Natural killer cell treated with Interleukin-12 subunit alpha and Interleukin-12 subunit beta and Interleukin-15 and Interleukin-18, amount 100 ng/mL, for 72 hours (primary cell): ENCODE data around the gene MACC1. TPM values are rescaled to one million over a fixed set of nuclear protein-coding genes. Genes with fewer than 3 reads are reported as not detected.

Experiments
- ATAC-seq, 2 donors: fragments of 150-1000 bp; cut with Tn5 transposase in 1 of 2; sonication (Bioruptor Pico), chemical (Tn5 transposase) in 1 of 2; 2 replicates each; pipeline ENCODE4 v1.10.0; 2021
- DNase-seq: peaks from one replicate; pipeline ENCODE4 v3.0.0; 2022; ENCODE audit warnings: low spot score
- H3K27ac Mint-ChIP-seq, 2 donors: 1 replicate in 1 of 2; 2 replicates in 1 of 2; pipeline ENCODE4 v1.8.0; 2022; ENCODE audit warnings: mixed read lengths in 2 of 2, mild to moderate bottlenecking in 1 of 2, moderate library complexity in 1 of 2
- H3K27me3 Mint-ChIP-seq, 2 donors: 1 replicate in 1 of 2; 2 replicates in 1 of 2; pipeline ENCODE4 v1.8.0; 2022; ENCODE audit warnings: mixed read lengths in 2 of 2
- H3K36me3 Mint-ChIP-seq: one replicate; pipeline ENCODE4 v1.8.0; 2022; ENCODE audit warnings: mixed read lengths
- H3K4me1 Mint-ChIP-seq, 2 donors: 1 replicate in 1 of 2; 2 replicates in 1 of 2; pipeline ENCODE4 v1.8.0; 2022; ENCODE audit warnings: low read depth in 2 of 2, mixed read lengths in 2 of 2, mild to moderate bottlenecking in 1 of 2
- H3K4me3 Mint-ChIP-seq: one replicate; pipeline ENCODE4 v1.8.0; 2022; ENCODE audit warnings: mixed read lengths
- H3K9me3 Mint-ChIP-seq: 2 replicates; pipeline ENCODE4 v1.8.0; 2022; ENCODE audit warnings: mixed read lengths
- total RNA-seq, 2 donors: library from RNA; stranded (reverse); gene quantifications; one replicate each; pipeline ENCODE4 v1.2.3, GENCODE V29; 2022

Gene MACC1
- total RNA-seq = 1 to 10 TPM; 2.6 to 5.5 TPM

- ATAC-seq (no peak), DNase-seq (no peak)
- Mint-ChIP-seq H3K36me3 (no peaks in the 10 kb centered on the region), H3K27me3 (no peaks in the 10 kb centered on the region), H3K4me1 (peaks cover 22 to 36% of the 10 kb centered on the region in 2 donors), H3K9me3 (no peaks in the 10 kb centered on the region), H3K27ac (peak within 1 kb of the TSS; percentile 86), H3K4me3 (peak within 1 kb of the TSS; percentile 26)
These were observed at the start of gene MACC1 for GRCh38 chr7:20217193-20217948. TSS of gene MACC1 (minus strand) at chr7:20217384. CDS start at chr7:20161862, 55,522 bp downstream.

GRCh38 chr7:20264623-20265022 is 47.4 kb upstream of the MACC1 start:
- ATAC-seq (no peak), DNase-seq (no peak)
- H3K4me3 Mint-ChIP-seq = no peak overlapping the region
- H3K9me3 Mint-ChIP-seq = no peaks in the 10 kb centered on the region
- H3K27me3 Mint-ChIP-seq = no peaks in the 10 kb centered on the region
- peaks cover 0 to 6% of the 10 kb centered on the region in 2 donors for H3K4me1 Mint-ChIP-seq
- H3K27ac Mint-ChIP-seq = no peak overlapping the region
- H3K36me3 Mint-ChIP-seq = no peaks in the 10 kb centered on the region

DNA sequence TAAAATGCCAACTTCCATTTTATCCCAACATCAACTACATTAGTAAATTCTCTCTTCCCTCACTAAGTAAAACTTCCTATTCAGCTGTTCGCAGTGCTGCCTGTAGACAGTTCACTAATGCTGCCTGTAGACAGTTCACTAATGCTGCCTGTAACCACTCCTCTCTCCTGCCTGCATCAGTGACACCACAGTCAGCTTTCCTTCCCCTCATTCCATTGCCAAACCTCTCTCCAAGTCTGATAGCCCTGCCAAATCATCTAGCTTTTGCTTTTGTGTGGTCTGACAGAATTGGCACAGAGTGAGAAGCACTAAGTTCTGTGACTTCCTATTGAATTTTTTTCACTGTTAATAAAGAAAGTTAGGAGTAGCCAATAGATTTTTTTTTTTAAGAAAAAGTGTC is 43.0 kb upstream of the MACC1 start:
- H3K9me3 Mint-ChIP-seq = no peaks in the 10 kb centered on the region
- H3K36me3 Mint-ChIP-seq = no peaks in the 10 kb centered on the region
- no peaks in the 10 kb centered on the region for H3K27me3 Mint-ChIP-seq
- H3K4me1 Mint-ChIP-seq = no peaks in the 10 kb centered on the region
- no peak for ATAC-seq
- no peak overlapping the region for H3K27ac Mint-ChIP-seq
- DNase-seq = no peak
- no peak overlapping the region for H3K4me3 Mint-ChIP-seq

- Mint-ChIP-seq H3K36me3 (no peaks in the 10 kb centered on the region), H3K4me1 (no peaks in the 10 kb centered on the region), H3K9me3 (no peaks in the 10 kb centered on the region), H3K4me3 (no peak overlapping the region), H3K27ac (no peak overlapping the region), H3K27me3 (no peaks in the 10 kb centered on the region)
- no peak for DNase-seq
- no peak for ATAC-seq
These were observed 40.0 kb upstream of the MACC1 start for GRCh38 chr7:20257212-20257611.

- Mint-ChIP-seq H3K9me3 (peaks cover 3% of the 10 kb centered on the region), H3K27me3 (no peaks in the 10 kb centered on the region), H3K4me1 (no peaks in the 10 kb centered on the region), H3K27ac (no peak overlapping the region), H3K36me3 (no peaks in the 10 kb centered on the region), H3K4me3 (no peak overlapping the region)
- ATAC-seq = no peak
- DNase-seq = no peak
These were observed 32.7 kb upstream of the MACC1 start for GRCh38 chr7:20249920-20250319.

- H3K27ac Mint-ChIP-seq = no peak overlapping the region
- no peaks in the 10 kb centered on the region for H3K27me3 Mint-ChIP-seq
- H3K4me1 Mint-ChIP-seq = no peaks in the 10 kb centered on the region
- no peaks in the 10 kb centered on the region for H3K36me3 Mint-ChIP-seq
- H3K9me3 Mint-ChIP-seq = peaks cover 3% of the 10 kb centered on the region
- ATAC-seq (no peak), DNase-seq (no peak)
- no peak overlapping the region for H3K4me3 Mint-ChIP-seq
These were observed 32.2 kb upstream of the MACC1 start for GRCh38 chr7:20249376-20249775.

DNA sequence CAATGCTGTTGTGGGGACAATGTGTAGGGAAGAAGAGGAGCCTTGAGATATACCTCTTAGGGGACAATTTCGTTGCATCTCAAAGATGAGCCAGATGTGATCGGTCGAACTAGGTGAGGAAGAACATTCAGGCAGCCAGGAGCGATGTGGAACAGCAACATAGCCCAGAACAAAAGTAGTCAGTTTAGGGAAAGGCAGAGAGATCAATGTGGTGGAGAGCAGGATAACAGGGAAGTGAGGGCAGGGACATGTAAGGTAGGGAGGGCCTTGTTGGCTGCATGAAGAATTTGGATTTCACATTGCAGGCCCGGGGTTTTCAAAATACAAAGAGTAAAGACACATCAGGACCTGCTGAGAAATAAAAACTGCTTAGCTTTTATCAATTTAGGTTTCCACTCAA is 29.1 kb upstream of the MACC1 start:
- Mint-ChIP-seq H3K27ac (no peak overlapping the region), H3K9me3 (peaks cover 3% of the 10 kb centered on the region), H3K4me1 (no peaks in the 10 kb centered on the region), H3K36me3 (no peaks in the 10 kb centered on the region), H3K4me3 (no peak overlapping the region), H3K27me3 (no peaks in the 10 kb centered on the region)
- DNase-seq = no peak
- ATAC-seq = no peak

DNA sequence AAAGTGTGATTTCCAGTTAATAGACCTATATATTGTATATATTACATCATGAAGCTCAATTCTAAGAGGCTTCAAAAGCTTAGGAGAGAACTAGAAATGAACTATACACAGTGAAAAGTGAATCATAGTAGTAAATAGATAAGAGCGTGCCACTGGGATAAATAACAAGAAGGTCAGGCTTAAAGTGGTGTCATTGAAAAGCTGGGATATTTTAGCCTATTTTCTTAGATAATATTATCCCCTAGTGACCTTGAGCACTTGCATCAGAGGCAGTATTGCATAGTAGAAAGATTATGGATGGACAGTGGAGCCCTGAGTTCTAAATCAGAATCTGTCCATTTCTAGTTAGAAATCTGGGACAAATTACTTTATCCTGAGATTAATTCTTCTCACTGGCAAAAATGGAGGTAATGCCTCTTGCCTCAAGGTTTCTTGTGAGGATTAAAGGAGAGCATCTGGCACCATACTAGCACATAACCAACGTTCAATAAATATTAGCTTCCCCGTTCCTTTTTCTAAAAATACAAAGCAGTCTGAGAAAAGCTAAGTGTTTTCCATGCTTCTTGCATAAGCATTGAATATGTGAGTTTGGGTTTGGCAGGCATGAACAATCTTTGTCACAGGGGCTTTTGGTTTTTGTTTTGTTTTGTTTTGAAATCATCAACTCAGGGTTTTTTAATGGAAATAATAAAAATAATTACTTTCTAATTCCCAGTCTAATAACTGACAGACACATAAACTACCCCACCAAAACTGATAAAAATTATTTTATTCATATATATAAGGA is 27.3 kb upstream of the MACC1 start:
- H3K27ac Mint-ChIP-seq = no peak overlapping the region

GRCh38 chr7:20241911-20242261 is 24.7 kb upstream of the MACC1 start:
- Mint-ChIP-seq H3K36me3 (peaks cover under 1% of the 10 kb centered on the region), H3K4me3 (no peak overlapping the region), H3K27me3 (no peaks in the 10 kb centered on the region), H3K4me1 (peaks cover 12 to 24% of the 10 kb centered on the region in 2 donors), H3K27ac (no peak overlapping the region), H3K9me3 (peaks cover 4% of the 10 kb centered on the region)
- ATAC-seq (no peak), DNase-seq (no peak)

More for the DNA sequence above, 27.3 kb upstream of the MACC1 start:
- Mint-ChIP-seq H3K27me3 (no peaks in the 10 kb centered on the region), H3K9me3 (peaks cover 3% of the 10 kb centered on the region), H3K4me3 (no peak overlapping the region), H3K36me3 (no peaks in the 10 kb centered on the region), H3K4me1 (peaks cover 4 to 6% of the 10 kb centered on the region in 2 donors)
- no peak for ATAC-seq
- DNase-seq = no peak

- DNase-seq (no peak), ATAC-seq (no peak)
- peaks cover 7% of the 10 kb centered on the region for H3K9me3 Mint-ChIP-seq
- H3K36me3 Mint-ChIP-seq = peaks cover 4% of the 10 kb centered on the region
- H3K4me1 Mint-ChIP-seq = peaks cover 12 to 28% of the 10 kb centered on the region in 2 donors
- H3K27ac Mint-ChIP-seq = peak overlapping the region in 1 of 2 donors; percentile 77
- H3K4me3 Mint-ChIP-seq = peak overlapping the region; percentile 65
- no peaks in the 10 kb centered on the region for H3K27me3 Mint-ChIP-seq
These were observed 24.2 kb upstream of the MACC1 start for GRCh38 chr7:20241194-20241910.

DNA sequence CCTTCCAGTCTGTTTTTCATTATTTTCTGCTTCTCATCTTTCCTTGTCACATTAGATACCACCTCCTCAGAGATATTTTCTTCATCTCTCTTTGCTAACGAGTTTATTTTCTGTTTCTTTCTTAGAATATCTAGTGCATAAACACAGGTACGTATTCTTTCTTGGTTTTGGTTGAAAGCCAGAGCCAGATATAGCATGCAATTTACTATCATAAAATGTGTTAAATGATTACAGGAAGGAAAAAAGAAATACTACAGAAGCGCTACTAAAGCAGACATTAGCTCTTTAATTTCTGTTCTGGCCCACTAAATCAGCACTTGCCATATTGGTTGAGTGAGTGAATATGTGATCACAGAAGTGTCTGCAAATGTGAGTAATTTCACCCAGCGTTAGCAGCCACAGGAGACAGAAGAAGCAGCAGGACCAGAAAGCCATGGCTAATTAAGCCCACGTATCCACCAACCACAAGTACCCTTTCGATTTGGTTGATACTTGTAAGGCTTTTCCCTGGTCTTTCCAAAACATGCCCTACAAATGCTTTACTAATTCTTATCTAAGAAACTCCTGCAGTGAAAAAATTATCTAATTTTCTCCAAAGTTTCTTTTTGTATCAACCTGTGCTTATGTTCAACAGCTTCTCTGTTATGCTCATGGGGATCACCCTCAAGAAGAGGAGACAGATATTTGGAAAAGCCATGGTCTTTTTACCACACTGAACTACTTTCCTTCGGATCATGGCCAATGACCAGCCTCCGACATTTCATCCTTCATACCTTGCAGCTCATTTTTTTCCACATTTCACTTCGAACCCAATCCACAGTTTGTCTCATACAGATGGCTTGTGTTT is 23.1 kb upstream of the MACC1 start:
- DNase-seq = no peak
- Mint-ChIP-seq H3K9me3 (peaks cover 4% of the 10 kb centered on the region), H3K36me3 (peaks cover 4% of the 10 kb centered on the region), H3K27me3 (no peaks in the 10 kb centered on the region), H3K27ac (peak overlapping the region; percentile 28 to 77), H3K4me1 (peaks cover 12 to 28% of the 10 kb centered on the region in 2 donors), H3K4me3 (peak overlapping the region; percentile 65)
- peak; percentile 64 to 82 for ATAC-seq

DNA sequence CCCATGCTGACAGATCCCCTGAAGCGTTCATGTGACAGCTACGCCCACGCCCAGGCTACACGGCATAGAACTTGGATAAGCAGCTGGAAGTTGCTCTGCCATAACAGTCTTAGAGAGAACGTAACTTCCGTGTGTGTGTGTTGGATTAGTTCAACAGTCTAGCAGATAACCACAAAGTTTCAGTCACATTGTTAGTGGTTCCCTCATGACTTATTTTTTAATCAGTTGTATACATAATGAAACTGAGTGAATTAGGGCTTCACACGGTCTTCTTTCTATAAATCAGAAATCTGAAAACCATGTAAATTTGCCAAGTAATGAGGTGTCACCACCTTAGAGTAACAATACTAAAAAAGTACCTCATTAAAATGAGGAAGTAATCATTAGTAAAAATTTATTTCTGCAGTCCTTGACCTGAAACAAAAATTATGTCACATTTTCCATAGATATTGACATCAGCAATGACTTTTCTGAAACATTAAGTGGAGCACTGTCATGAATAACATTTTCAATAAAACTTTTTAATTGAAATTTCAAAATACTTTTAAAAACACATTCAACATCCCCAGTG is 21.7 kb upstream of the MACC1 start:
- Mint-ChIP-seq H3K27me3 (no peaks in the 10 kb centered on the region), H3K4me3 (peak overlapping the region; percentile 19), H3K27ac (peak overlapping the region; percentile 66 to 77), H3K36me3 (peaks cover 4% of the 10 kb centered on the region), H3K4me1 (peaks cover 12 to 28% of the 10 kb centered on the region in 2 donors), H3K9me3 (peaks cover 4% of the 10 kb centered on the region)
- DNase-seq = no peak
- peak; percentile 87 to 89 for ATAC-seq
